ENCODE results near the gene MAOA. TPM values are rescaled to one million over a fixed set of nuclear protein-coding genes. Genes with fewer than 3 reads are reported as not detected.

The MAOA gene
- total RNA-seq, 1 donor from 2014 or later: 202 TPM

- Mint-ChIP-seq H3K27ac (no peak overlapping the region), H3K9me3 (no peaks in the 10 kb centered on the region), H3K4me3 (ENCODE audit: low read depth) (no peak overlapping the region), H3K27me3 (ENCODE audit: low read depth) (no peaks in the 10 kb centered on the region), H3K4me1 (ENCODE audit: low read depth) (peaks cover 41% of the 10 kb centered on the region), H3K36me3 (ENCODE audit: low read depth) (no peaks in the 10 kb centered on the region)
- intact Hi-C loops (cut with micrococcal nuclease): loop anchor here (5.0 to 10.0 kb wide), 4 partner anchors 59 to 409 kb away; partner anchors contain the start of gene MAOA
- DNase-seq (ENCODE audit: low spot score): no peak
These were observed 97.5 kb downstream of the MAOA start for GRCh38 chrX:43753637-43754036.

- Mint-ChIP-seq H3K4me3 (ENCODE audit: low read depth) (no peak overlapping the region), H3K36me3 (ENCODE audit: low read depth) (no peaks in the 10 kb centered on the region), H3K27ac (no peak overlapping the region), H3K9me3 (no peaks in the 10 kb centered on the region), H3K27me3 (ENCODE audit: low read depth) (no peaks in the 10 kb centered on the region), H3K4me1 (ENCODE audit: low read depth) (peaks cover 25% of the 10 kb centered on the region)
- intact Hi-C loops (cut with micrococcal nuclease): loop anchor here (10.0 kb wide), 1 partner anchor 411 kb away; no protein-coding TSS in a partner anchor
- DNase-seq (ENCODE audit: low spot score): no peak
These were observed 100.0 kb downstream of the MAOA start for GRCh38 chrX:43756076-43756475.

GRCh38 chrX:43758044-43758443 is 101.9 kb downstream of the MAOA start:
- H3K9me3 Mint-ChIP-seq: no peaks in the 10 kb centered on the region
- peak overlapping the region; percentile 26 for H3K27ac Mint-ChIP-seq
- no peak for DNase-seq (ENCODE audit: low spot score)
- no peaks in the 10 kb centered on the region for H3K27me3 Mint-ChIP-seq (ENCODE audit: low read depth)
- intact Hi-C loops (cut with micrococcal nuclease): loop anchor here (10.0 kb wide), 1 partner anchor 413 kb away; no protein-coding TSS in a partner anchor
- no peaks in the 10 kb centered on the region for H3K36me3 Mint-ChIP-seq (ENCODE audit: low read depth)
- peaks cover 22% of the 10 kb centered on the region for H3K4me1 Mint-ChIP-seq (ENCODE audit: low read depth)
- no peak overlapping the region for H3K4me3 Mint-ChIP-seq (ENCODE audit: low read depth)

GRCh38 chrX:43785930-43786591 is 130.0 kb downstream of the MAOA start:
- Mint-ChIP-seq H3K27ac (no peak overlapping the region), H3K9me3 (no peaks in the 10 kb centered on the region), H3K27me3 (ENCODE audit: low read depth) (no peaks in the 10 kb centered on the region), H3K4me3 (ENCODE audit: low read depth) (no peak overlapping the region), H3K36me3 (ENCODE audit: low read depth) (peaks cover 7% of the 10 kb centered on the region), H3K4me1 (ENCODE audit: low read depth) (peaks cover 5% of the 10 kb centered on the region)
- no peak for DNase-seq (ENCODE audit: low spot score)
- intact Hi-C loops (cut with micrococcal nuclease): no loop called here

Other genes starting within 250 kb of the MAOA start
- 10.3 and 11.6 TPM in 2 replicates for gene MAOB, start 226.2 kb downstream of the MAOA start, total RNA-seq

Data from activated T-helper 2 cell treated with anti-CD3 and anti-CD28 coated beads, Interferon-gamma antibody, Interleukin-2, Interleukin-4, amounts not matched to agents 10 μg/mL and 5 μg/mL and 100 μg/mL, durations not matched to agents 14 hours and 24 hours and 36 hours (primary cell).